Measurements from ENCODE around the gene SYS1.
A peak's percentile ranks its signal among the peaks of the same experiment; 100 is the strongest.

Gene SYS1

DNA sequence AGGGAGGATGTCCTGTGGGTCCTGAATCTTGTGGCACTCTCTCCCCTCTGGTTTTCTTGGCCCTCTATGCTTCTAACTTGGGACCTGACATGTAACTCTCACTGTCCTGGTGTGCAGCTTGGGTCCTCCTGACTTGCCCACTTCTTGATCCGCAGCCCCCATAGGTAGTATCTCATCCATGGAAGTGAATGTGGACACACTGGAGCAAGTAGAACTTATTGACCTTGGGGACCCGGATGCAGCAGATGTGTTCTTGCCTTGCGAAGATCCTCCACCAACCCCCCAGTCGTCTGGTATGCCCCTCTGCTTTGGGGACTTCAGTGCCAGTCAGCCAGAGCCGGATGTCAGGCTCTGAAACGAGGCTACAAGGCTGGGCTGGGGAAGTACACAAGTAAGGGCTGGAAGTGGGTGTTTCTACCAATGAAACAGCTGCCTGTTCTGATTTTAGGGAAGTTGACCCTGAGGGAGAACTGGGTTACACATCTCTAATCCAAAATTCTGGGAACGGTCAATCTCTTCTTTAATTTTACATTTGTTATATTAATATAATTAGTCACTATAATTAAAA, 45.8 kb downstream of the SYS1 start:
- in situ Hi-C loops (cut with HindIII; ENCODE audit: low sequenced_read_pairs), result no loop called here
- no peak for DNase-seq (ENCODE audit: low read depth)
- TF ChIP-seq, protein P1, sequence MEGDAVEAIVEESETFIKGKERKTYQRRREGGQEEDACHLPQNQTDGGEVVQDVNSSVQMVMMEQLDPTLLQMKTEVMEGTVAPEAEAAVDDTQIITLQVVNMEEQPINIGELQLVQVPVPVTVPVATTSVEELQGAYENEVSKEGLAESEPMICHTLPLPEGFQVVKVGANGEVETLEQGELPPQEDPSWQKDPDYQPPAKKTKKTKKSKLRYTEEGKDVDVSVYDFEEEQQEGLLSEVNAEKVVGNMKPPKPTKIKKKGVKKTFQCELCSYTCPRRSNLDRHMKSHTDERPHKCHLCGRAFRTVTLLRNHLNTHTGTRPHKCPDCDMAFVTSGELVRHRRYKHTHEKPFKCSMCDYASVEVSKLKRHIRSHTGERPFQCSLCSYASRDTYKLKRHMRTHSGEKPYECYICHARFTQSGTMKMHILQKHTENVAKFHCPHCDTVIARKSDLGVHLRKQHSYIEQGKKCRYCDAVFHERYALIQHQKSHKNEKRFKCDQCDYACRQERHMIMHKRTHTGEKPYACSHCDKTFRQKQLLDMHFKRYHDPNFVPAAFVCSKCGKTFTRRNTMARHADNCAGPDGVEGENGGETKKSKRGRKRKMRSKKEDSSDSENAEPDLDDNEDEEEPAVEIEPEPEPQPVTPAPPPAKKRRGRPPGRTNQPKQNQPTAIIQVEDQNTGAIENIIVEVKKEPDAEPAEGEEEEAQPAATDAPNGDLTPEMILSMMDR (IDR thresholded peaks at IDR 0.05; ENCODE audit: low read depth, low read length, missing control alignments), result no peak
- no peak overlapping the region for H3K4me3 ChIP-seq (ENCODE audit: low read depth, low read length)

GRCh38 chr20:45409521-45410272, 46.7 kb downstream of the SYS1 start:
- TF ChIP-seq, protein P1 (IDR thresholded peaks at IDR 0.05; ENCODE audit: low read depth, low read length, missing control alignments), result no peak
- in situ Hi-C loops (cut with HindIII; ENCODE audit: low sequenced_read_pairs), result no loop called here
- no peak overlapping the region for H3K4me3 ChIP-seq (ENCODE audit: low read depth, low read length)
- no peak for DNase-seq (ENCODE audit: low read depth)

DNA sequence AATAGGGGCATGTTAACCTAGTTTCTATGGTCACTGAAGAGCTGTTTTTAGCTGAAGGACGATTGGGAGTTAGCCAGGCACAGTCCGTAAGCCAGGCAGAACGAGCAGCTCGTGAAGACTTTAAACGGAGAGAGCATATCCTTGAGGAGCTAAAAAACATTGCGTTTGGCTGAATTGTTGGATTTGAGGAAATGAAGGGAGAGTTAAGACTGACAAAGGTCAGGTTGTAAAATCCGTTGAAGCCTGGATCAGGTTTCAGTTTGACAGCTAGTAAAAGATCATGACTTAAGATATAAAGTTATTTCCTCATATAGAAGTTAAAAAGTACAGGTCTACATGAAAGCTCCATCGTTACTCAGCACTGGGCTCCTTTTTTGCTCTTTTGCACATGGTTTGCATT, 47.9 kb downstream of the SYS1 start:
- TF ChIP-seq, protein P1 (IDR thresholded peaks at IDR 0.05; ENCODE audit: low read depth, low read length, missing control alignments), result no peak
- no peak for DNase-seq (ENCODE audit: low read depth)
- H3K4me3 ChIP-seq (ENCODE audit: low read depth, low read length), result no peak overlapping the region
- in situ Hi-C loops (cut with HindIII; ENCODE audit: low sequenced_read_pairs), result no loop called here

GRCh38 chr20:45412653-45413052, 49.7 kb downstream of the SYS1 start:
- DNase-seq (ENCODE audit: low read depth), result no peak
- TF ChIP-seq, protein P1 (IDR thresholded peaks at IDR 0.05; ENCODE audit: low read depth, low read length, missing control alignments), result no peak
- in situ Hi-C loops (cut with HindIII; ENCODE audit: low sequenced_read_pairs), result no loop called here
- no peak overlapping the region for H3K4me3 ChIP-seq (ENCODE audit: low read depth, low read length)

DNA sequence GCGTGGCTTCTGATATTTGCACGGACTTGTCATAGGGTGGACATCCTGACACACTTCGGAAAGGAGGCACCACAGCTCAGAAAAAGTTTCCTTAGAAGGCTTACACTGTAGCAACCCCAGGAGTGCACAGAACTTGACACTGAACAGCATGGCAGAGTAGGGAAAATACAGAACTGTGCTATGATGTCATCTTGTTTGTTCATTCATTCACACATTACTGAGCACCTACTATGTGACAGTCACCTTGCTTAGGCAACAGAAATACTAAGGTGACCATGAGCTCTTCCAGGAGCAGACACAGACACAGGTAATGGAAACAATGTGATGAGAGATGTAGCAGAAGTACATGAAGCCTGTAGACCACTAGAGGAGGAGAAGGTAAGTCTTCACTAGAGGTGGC, 50.5 kb downstream of the SYS1 start:
- DNase-seq (ENCODE audit: low read depth), result no peak
- in situ Hi-C loops (cut with HindIII; ENCODE audit: low sequenced_read_pairs), result no loop called here
- no peak overlapping the region for H3K4me3 ChIP-seq (ENCODE audit: low read depth, low read length)
- TF ChIP-seq, protein P1 (IDR thresholded peaks at IDR 0.05; ENCODE audit: low read depth, low read length, missing control alignments), result no peak

DNA sequence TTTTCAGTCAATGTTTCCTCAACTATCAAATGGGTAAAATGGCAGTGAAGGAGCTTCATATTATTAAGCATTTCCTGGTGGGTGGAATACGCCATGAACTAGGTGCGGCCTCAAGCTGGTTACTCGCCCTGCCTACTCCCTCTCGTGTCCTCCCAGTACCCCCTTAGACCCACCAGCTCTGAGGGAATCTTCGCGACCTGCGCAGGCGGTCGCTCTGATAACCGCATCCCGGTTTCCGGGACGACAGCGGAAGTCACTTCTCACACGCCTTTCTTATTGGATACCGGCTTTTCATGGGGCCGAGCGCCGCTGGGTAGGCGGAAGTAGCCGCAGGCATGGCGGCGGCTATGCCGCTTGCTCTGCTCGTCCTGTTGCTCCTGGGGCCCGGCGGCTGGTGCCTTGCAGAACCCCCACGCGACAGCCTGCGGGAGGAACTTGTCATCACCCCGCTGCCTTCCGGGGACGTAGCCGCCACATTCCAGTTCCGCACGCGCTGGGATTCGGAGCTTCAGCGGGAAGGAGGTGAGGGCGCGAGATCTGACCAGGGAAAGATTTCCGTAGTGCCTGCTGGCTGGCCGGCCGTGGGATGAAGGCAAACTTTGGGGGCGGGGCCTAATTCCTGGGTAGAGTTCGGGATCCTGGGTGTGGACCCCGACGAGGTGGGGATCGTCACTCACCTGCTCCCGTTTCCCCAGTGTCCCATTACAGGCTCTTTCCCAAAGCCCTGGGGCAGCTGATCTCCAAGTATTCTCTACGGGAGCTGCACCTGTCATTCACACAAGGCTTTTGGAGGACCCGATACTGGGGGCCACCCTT, 53.1 kb downstream of the SYS1 start, which contains the start of gene PIGT:
TSS of gene PIGT (plus strand) at position 320 of the 816 bp plus-strand sequence. CDS start at position 336, 16 bp downstream.
- H3K4me3 ChIP-seq (ENCODE audit: low read depth, low read length), result peak within 1 kb of the TSS; percentile 86
- peak; percentile 29 for DNase-seq (ENCODE audit: low read depth)
- in situ Hi-C loops (cut with HindIII; ENCODE audit: low sequenced_read_pairs), result no loop called here
- TF ChIP-seq, protein P1 (IDR thresholded peaks at IDR 0.05; ENCODE audit: low read depth, low read length, missing control alignments), result no peak
